ENCODE data around the gene NR2F1-AS1. TPM values are rescaled to one million over a fixed set of nuclear protein-coding genes. Genes with fewer than 3 reads are reported as not detected.
A peak's percentile ranks its signal among the peaks of the same experiment; 100 is the strongest.

The NR2F1-AS1 gene
- total and polyA plus RNA-seq, 2 experiments from 2014 or later, result 0.59 to 4.5 TPM

GRCh38 chr5:93571114-93571949, 9.7 kb downstream of the NR2F1-AS1 start:
- Histone ChIP-seq H2AFZ (peak overlapping the region; percentile 96), H4K20me1 (replicated peaks; ENCODE audit: insufficient read depth) (peaks cover 39% of the 10 kb centered on the region), H3K4me3 (peak overlapping the region; percentile 63), H3F3A (replicated peaks; ENCODE audit: low read depth) (peaks cover 49% of the 10 kb centered on the region), H3K27me3 (ENCODE audit: insufficient read depth) (peaks cover 99% of the 10 kb centered on the region), H3K4me1 (ENCODE audit: insufficient read depth) (peaks cover 62% of the 10 kb centered on the region), H3K36me3 (ENCODE audit: insufficient read depth) (no peaks in the 10 kb centered on the region), H3K27ac (ENCODE audit: low read depth) (no peak overlapping the region), H3K9me2 (ENCODE audit: insufficient read depth) (no peaks in the 10 kb centered on the region), H3K79me2 (replicated peaks; ENCODE audit: insufficient read depth) (no peaks in the 10 kb centered on the region), H3K4me2 (peak overlapping the region; percentile 90)
- DNase-seq (ENCODE audit: low spot score) (peak; percentile 68), ATAC-seq (peak; percentile 51)
- H3K27me3 Mint-ChIP-seq (ENCODE audit: insufficient read depth, low read depth, poor library complexity), result peaks cover 26% of the 10 kb centered on the region
- no peak overlapping the region for H3K27ac Mint-ChIP-seq
- peaks cover 2% of the 10 kb centered on the region; the same call in 1 of the 3 replicates for H3K9me3 Mint-ChIP-seq
- peak; percentile 8 for TF ChIP-seq EZH2phosphoT487 (IDR thresholded peaks at IDR 0.05; ENCODE audit: unreplicated experiment)
- no peak for TF ChIP-seq ZNF331 (CRISPR knock-in tag; IDR thresholded peaks at IDR 0.05; ENCODE audit: low read depth)
- TF ChIP-seq EZH2 (IDR thresholded peaks at IDR 0.05; ENCODE audit: low read depth, unreplicated experiment), result peak; percentile 92
- TF ChIP-seq CREB1 (CRISPR knock-in tag; IDR thresholded peaks at IDR 0.05; ENCODE audit: low read depth), result no peak
- H3K36me3 Mint-ChIP-seq (ENCODE audit: low read depth), result no peaks in the 10 kb centered on the region; the same call in 2 of the 3 replicates
- H3K4me1 Mint-ChIP-seq, result peaks cover 42% of the 10 kb centered on the region
- H3K4me3 Mint-ChIP-seq, result peak overlapping the region; percentile 72

- peaks cover 32% of the 10 kb centered on the region for H4K20me1 ChIP-seq (replicated peaks; ENCODE audit: insufficient read depth)
- H3K4me1 ChIP-seq (ENCODE audit: insufficient read depth), result peaks cover 54% of the 10 kb centered on the region
- no peaks in the 10 kb centered on the region for H3K36me3 ChIP-seq (ENCODE audit: insufficient read depth)
- H3K27ac ChIP-seq (ENCODE audit: low read depth), result no peak overlapping the region
- H3K4me3 Mint-ChIP-seq, result peak overlapping the region; percentile 72
- peak overlapping the region; percentile 96 for H2AFZ ChIP-seq
- H3K27me3 Mint-ChIP-seq (ENCODE audit: insufficient read depth, low read depth, poor library complexity), result peaks cover 26% of the 10 kb centered on the region
- peaks cover 42% of the 10 kb centered on the region for H3K4me1 Mint-ChIP-seq
- peak overlapping the region; percentile 63 for H3K4me3 ChIP-seq
- H3K79me2 ChIP-seq (replicated peaks; ENCODE audit: insufficient read depth), result no peaks in the 10 kb centered on the region
- H3K27me3 ChIP-seq (ENCODE audit: insufficient read depth), result peaks cover 91% of the 10 kb centered on the region
- peaks cover 2% of the 10 kb centered on the region; the same call in 1 of the 3 replicates for H3K9me3 Mint-ChIP-seq
- no peak overlapping the region for H3K27ac Mint-ChIP-seq
- ATAC-seq (peak; percentile 63), DNase-seq (ENCODE audit: low spot score) (peak; percentile 78)
- no peaks in the 10 kb centered on the region for H3K9me2 ChIP-seq (ENCODE audit: insufficient read depth)
- H3K36me3 Mint-ChIP-seq (ENCODE audit: low read depth), result no peaks in the 10 kb centered on the region; the same call in 2 of the 3 replicates
- peak overlapping the region; percentile 90 for H3K4me2 ChIP-seq
- peaks cover 47% of the 10 kb centered on the region for H3F3A ChIP-seq (replicated peaks; ENCODE audit: low read depth)
- TF ChIP-seq POLR2AphosphoS5 (IDR thresholded peaks at IDR 0.05; ENCODE audit: low read depth) (peak; percentile 32), REST (IDR thresholded peaks at IDR 0.05; ENCODE audit: unreplicated experiment) (no peak), CTCF (conservative IDR thresholded peaks at IDR 0.05; ENCODE audit: low read depth in 2 of 2) (peak in 1 of 2 experiments; percentile 20; a peak in 1 of 4 replicates), ZNF331 (CRISPR knock-in tag; IDR thresholded peaks at IDR 0.05; ENCODE audit: low read depth) (no peak)
Observed at GRCh38 chr5:93570294-93571113, 10.5 kb downstream of the NR2F1-AS1 start.
